ENCODE data around the gene SLC17A4. TPM values are rescaled to one million over a fixed set of nuclear protein-coding genes. Genes with fewer than 3 reads are reported as not detected.

Gene SLC17A4, protein sequence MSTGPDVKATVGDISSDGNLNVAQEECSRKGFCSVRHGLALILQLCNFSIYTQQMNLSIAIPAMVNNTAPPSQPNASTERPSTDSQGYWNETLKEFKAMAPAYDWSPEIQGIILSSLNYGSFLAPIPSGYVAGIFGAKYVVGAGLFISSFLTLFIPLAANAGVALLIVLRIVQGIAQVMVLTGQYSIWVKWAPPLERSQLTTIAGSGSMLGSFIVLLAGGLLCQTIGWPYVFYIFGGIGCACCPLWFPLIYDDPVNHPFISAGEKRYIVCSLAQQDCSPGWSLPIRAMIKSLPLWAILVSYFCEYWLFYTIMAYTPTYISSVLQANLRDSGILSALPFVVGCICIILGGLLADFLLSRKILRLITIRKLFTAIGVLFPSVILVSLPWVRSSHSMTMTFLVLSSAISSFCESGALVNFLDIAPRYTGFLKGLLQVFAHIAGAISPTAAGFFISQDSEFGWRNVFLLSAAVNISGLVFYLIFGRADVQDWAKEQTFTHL
- total RNA-seq = not detected

- Mint-ChIP-seq H3K36me3 (ENCODE audit: low read depth) (no peaks in the 10 kb centered on the region), H3K27ac (no peak within 1 kb of the TSS), H3K4me1 (no peaks in the 10 kb centered on the region), H3K4me3 (no peak within 1 kb of the TSS), H3K9me3 (no peaks in the 10 kb centered on the region), H3K27me3 (peaks cover 12% of the 10 kb centered on the region)
- ATAC-seq (replicated peaks) = no peak
Measured at GRCh38 chr6:25754535-25754934, at the start of gene SLC17A4. Gene SLC17A4 (plus strand): TSS chr6:25754742. CDS start chr6:25761963, 7,221 bp downstream.

DNA sequence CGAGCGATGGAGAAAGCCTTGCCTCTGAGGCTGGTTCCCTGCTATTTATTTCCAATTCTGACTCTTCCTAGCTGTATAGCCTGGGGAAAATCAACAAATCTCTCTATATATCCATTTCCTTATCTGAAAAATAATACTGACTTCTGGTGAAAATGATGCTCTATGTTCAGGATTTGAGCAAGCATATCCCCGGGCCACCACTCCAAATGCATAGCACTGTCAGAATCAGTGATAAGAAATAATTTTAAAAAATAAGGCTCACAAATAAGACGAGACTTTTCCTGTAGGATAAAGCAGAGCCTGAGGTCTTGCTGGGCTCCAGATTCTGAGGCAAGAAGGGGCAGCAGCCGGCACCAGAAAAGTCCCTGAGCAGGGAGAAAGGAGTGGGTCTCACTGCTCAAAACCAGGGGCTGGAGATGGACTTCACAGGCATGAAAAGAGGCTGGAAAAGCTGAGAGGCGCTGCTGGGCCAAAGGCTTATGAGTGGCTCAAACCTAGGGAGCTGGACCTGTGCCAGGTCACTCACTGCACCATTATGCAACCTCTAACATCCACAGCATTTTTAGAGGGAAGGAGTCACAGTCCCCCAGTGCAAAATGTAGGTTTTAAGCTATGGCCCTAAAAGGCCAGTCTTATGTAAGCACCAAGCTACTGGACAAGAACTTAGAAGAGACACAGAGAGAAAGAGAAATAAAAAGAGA lies 48.1 kb upstream of the SLC17A4 start:
- H3K27ac Mint-ChIP-seq = no peak overlapping the region
- H3K4me3 Mint-ChIP-seq = no peak overlapping the region
- H3K27me3 Mint-ChIP-seq = peaks cover 23% of the 10 kb centered on the region
- no peaks in the 10 kb centered on the region for H3K4me1 Mint-ChIP-seq
- H3K36me3 Mint-ChIP-seq (ENCODE audit: low read depth) = no peaks in the 10 kb centered on the region
- H3K9me3 Mint-ChIP-seq = no peaks in the 10 kb centered on the region
- no peak for ATAC-seq (replicated peaks)

- ATAC-seq (replicated peaks) = no peak
- Mint-ChIP-seq H3K27me3 (peaks cover 13% of the 10 kb centered on the region), H3K4me1 (no peaks in the 10 kb centered on the region), H3K27ac (no peak overlapping the region), H3K36me3 (ENCODE audit: low read depth) (no peaks in the 10 kb centered on the region), H3K4me3 (no peak overlapping the region), H3K9me3 (no peaks in the 10 kb centered on the region)
Measured at GRCh38 chr6:25709761-25710160, 44.8 kb upstream of the SLC17A4 start.

- no peak for ATAC-seq (replicated peaks)
- no peak overlapping the region for H3K4me3 Mint-ChIP-seq
- no peaks in the 10 kb centered on the region for H3K4me1 Mint-ChIP-seq
- H3K27me3 Mint-ChIP-seq = peaks cover 13% of the 10 kb centered on the region
- H3K27ac Mint-ChIP-seq = no peak overlapping the region
- H3K9me3 Mint-ChIP-seq = no peaks in the 10 kb centered on the region
- H3K36me3 Mint-ChIP-seq (ENCODE audit: low read depth) = no peaks in the 10 kb centered on the region
Measured at GRCh38 chr6:25710287-25710686, 44.3 kb upstream of the SLC17A4 start.

DNA sequence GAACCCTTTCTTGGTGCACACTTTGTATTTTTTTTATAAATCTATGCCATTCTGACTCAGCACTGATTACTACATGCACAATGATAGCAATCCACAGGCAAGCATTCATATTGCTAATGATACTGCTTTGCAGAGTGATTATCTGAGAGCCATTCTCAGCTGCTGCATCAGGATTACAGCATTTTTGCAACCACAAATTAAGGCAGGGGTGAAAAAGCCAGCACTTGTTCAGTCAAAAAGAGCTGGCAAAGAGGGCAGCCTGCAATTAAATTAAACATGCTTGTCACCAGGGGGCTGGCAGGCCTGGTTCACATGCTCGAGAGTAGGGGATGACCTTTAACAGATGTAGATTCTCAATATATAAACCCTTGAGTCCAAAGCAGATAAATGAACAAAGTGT lies 40.7 kb upstream of the SLC17A4 start:
- H3K9me3 Mint-ChIP-seq = no peaks in the 10 kb centered on the region
- no peaks in the 10 kb centered on the region for H3K36me3 Mint-ChIP-seq (ENCODE audit: low read depth)
- H3K4me1 Mint-ChIP-seq = no peaks in the 10 kb centered on the region
- no peak for ATAC-seq (replicated peaks)
- H3K27ac Mint-ChIP-seq = no peak overlapping the region
- H3K27me3 Mint-ChIP-seq = peaks cover 5% of the 10 kb centered on the region
- no peak overlapping the region for H3K4me3 Mint-ChIP-seq

DNA sequence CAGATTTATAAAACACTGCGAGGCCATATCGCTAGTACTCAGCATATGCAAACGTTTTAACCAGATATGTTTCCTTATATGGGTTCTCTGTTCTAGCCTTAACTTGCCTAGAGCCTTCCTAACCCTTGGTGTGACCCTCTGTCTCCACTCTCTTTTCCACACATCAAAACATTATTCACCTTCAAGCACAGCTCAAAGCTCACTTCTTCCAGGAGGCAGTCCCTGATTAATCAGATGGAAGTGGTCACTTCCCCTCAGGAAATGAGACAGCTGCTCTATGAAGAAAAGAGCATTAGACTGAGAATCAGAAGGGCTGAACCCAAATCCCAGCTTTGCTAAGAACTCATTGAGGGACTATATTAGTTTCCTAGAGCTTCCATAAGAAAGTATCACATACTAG lies 39.8 kb upstream of the SLC17A4 start:
- ATAC-seq (replicated peaks) = no peak
- Mint-ChIP-seq H3K27me3 (peaks cover 5% of the 10 kb centered on the region), H3K27ac (no peak overlapping the region), H3K36me3 (ENCODE audit: low read depth) (no peaks in the 10 kb centered on the region), H3K9me3 (no peaks in the 10 kb centered on the region), H3K4me1 (no peaks in the 10 kb centered on the region), H3K4me3 (no peak overlapping the region)

GRCh38 chr6:25715794-25716193 lies 38.7 kb upstream of the SLC17A4 start:
- no peak overlapping the region for H3K4me3 Mint-ChIP-seq
- H3K36me3 Mint-ChIP-seq (ENCODE audit: low read depth) = no peaks in the 10 kb centered on the region
- H3K27me3 Mint-ChIP-seq = peaks cover 7% of the 10 kb centered on the region
- H3K27ac Mint-ChIP-seq = no peak overlapping the region
- ATAC-seq (replicated peaks) = no peak
- no peaks in the 10 kb centered on the region for H3K4me1 Mint-ChIP-seq
- H3K9me3 Mint-ChIP-seq = no peaks in the 10 kb centered on the region

DNA sequence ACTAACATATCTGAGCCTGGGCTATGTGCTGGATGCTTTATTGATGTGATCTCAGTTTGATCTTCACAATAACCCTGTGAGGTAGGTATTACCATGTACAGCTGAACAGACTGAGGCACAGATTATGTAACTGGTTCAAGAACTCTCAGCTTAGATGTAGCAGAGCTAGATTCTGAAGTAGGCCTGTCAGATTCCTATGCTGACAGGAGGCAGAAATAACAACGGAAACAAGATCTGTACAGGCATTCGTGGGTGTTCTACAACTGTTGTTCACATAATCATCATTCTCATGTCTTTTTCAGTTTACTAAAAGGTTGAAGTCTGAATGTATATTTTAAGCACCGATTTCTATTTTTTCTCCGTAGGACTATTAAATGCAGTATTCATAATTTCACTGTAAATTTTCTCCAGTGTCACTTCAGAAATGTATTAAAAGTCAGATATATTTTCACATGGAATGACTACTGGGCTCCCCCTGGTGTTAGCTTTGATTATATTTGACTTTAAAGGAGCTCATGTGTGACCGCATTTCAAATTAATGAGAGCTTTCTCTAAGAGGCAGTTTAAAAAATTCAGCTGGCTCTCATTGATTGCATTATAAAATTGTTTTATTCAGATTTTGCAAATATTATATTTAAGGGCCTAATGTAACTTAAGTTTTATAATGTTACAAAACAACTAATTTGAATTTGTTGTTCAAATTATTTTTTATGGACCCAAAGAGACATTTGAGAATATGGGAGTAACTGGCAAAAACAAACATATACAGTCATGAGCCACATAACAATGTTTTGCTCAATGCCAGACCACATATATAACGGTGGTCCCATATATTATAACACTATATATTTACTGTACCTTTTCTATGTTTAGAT lies 36.4 kb upstream of the SLC17A4 start:
- no peak overlapping the region for H3K27ac Mint-ChIP-seq
- no peaks in the 10 kb centered on the region for H3K36me3 Mint-ChIP-seq (ENCODE audit: low read depth)
- no peaks in the 10 kb centered on the region for H3K9me3 Mint-ChIP-seq
- no peak for ATAC-seq (replicated peaks)
- no peaks in the 10 kb centered on the region for H3K4me1 Mint-ChIP-seq
- H3K27me3 Mint-ChIP-seq = peaks cover 14% of the 10 kb centered on the region
- no peak overlapping the region for H3K4me3 Mint-ChIP-seq

DNA sequence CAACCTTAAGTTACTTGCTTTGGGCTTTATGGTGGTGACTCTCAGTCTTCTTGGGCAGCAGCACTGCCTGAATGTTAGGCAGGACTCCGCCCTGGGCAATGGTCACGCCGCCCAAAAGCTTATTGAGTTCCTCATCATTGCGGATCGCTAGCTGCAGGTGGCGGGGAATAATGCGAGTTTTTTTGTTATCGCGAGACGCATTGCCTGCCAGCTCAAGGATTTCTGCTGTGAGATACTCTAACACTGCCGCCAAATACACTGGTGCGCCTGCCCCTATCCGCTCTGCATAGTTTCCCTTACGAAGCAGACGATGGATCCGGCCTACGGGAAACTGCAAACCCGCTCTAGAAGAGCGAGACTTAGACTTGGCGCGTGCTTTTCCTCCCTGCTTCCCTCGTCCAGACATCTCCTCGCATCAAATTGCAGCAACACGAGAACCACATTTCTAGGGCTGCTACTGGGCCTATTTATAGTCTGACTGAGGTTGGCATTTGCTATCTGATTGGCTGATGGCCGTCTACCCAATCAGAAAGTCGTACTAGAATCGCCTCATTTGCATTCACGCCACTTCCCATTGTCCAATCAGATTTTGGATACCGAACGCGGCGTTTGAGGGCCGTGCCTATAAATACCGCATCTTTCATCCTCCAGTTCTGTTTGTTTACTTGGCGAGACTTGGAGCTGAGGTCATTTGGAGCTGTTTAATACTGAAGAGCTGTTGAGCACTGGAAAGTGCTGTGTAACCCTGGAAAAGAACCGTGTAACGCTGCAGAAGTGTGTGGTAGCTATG lies 28.2 kb upstream of the SLC17A4 start:
- no peak for ATAC-seq (replicated peaks)
- Mint-ChIP-seq H3K4me3 (no peak overlapping the region), H3K27ac (no peak overlapping the region), H3K9me3 (no peaks in the 10 kb centered on the region), H3K27me3 (peaks cover 21% of the 10 kb centered on the region), H3K4me1 (no peaks in the 10 kb centered on the region), H3K36me3 (ENCODE audit: low read depth) (no peaks in the 10 kb centered on the region)

DNA sequence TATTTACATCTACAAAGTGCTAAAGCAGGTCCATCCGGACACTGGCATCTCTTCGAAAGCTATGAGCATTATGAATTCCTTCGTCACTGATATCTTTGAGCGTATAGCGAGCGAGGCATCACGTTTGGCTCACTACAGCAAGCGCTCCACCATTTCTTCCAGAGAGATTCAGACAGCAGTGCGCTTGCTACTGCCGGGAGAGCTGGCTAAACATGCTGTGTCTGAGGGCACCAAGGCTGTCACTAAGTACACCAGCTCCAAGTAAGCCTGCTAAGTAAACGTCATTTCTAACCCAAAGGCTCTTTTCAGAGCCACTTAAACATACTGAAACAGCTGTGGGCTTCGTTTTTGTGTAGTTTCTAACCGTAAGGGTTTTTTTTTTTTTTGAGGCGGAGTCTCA lies 27.5 kb upstream of the SLC17A4 start:
- no peaks in the 10 kb centered on the region for H3K9me3 Mint-ChIP-seq
- no peaks in the 10 kb centered on the region for H3K4me1 Mint-ChIP-seq
- no peaks in the 10 kb centered on the region for H3K36me3 Mint-ChIP-seq (ENCODE audit: low read depth)
- H3K4me3 Mint-ChIP-seq = no peak overlapping the region
- ATAC-seq (replicated peaks) = no peak
- peaks cover 25% of the 10 kb centered on the region for H3K27me3 Mint-ChIP-seq
- H3K27ac Mint-ChIP-seq = no peak overlapping the region

GRCh38 chr6:25730907-25731306 lies 23.6 kb upstream of the SLC17A4 start:
- H3K36me3 Mint-ChIP-seq (ENCODE audit: low read depth) = no peaks in the 10 kb centered on the region
- H3K27me3 Mint-ChIP-seq = peaks cover 35% of the 10 kb centered on the region
- no peak for ATAC-seq (replicated peaks)
- no peaks in the 10 kb centered on the region for H3K9me3 Mint-ChIP-seq
- no peak overlapping the region for H3K27ac Mint-ChIP-seq
- H3K4me3 Mint-ChIP-seq = no peak overlapping the region
- H3K4me1 Mint-ChIP-seq = no peaks in the 10 kb centered on the region

GRCh38 chr6:25731721-25732120 lies 22.8 kb upstream of the SLC17A4 start:
- Mint-ChIP-seq H3K4me1 (no peaks in the 10 kb centered on the region), H3K36me3 (ENCODE audit: low read depth) (no peaks in the 10 kb centered on the region), H3K27ac (no peak overlapping the region), H3K4me3 (no peak overlapping the region), H3K9me3 (no peaks in the 10 kb centered on the region), H3K27me3 (peaks cover 40% of the 10 kb centered on the region)
- ATAC-seq (replicated peaks) = no peak

DNA sequence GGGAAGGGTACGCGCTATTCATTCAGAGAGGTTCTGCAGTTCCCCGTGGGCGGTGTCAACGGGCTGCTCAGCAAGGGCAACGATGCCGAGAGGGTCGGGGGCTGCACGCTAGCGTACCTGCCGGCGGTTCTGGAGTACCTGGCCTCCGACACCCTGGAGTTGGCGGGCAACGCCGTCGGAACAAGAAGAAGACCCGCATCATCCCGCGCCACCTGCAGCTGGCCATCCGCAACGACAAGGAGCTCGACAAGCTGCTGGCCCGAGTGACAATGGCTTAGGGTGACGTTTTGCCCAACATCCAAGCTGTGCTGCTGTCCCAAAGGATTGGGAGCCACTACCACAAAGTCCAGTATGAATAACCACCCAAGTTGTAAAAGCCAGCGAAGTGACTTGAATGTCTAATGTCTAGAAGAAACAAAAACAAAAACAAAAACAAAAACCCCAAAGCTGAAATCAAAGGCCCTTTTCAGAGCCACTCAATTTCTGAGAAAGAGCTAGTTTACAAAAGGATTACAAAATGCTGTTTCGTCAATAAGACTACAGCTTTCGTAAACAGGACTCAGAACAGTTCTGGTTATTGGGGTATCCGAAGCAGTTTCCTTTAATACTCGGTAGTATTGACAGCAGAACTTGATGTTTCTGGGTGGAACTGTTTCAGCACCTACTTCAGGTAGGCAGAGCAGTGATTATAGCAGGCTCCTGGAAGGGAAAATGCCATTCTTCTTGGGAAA lies 21.9 kb upstream of the SLC17A4 start:
- no peaks in the 10 kb centered on the region for H3K9me3 Mint-ChIP-seq
- ATAC-seq (replicated peaks) = no peak
- H3K36me3 Mint-ChIP-seq (ENCODE audit: low read depth) = no peaks in the 10 kb centered on the region
- no peak overlapping the region for H3K27ac Mint-ChIP-seq
- H3K27me3 Mint-ChIP-seq = peaks cover 43% of the 10 kb centered on the region
- H3K4me3 Mint-ChIP-seq = no peak overlapping the region
- no peaks in the 10 kb centered on the region for H3K4me1 Mint-ChIP-seq
